Activated naive CD4-positive, alpha-beta T cell treated with anti-CD3 and anti-CD28 coated beads, Interleukin-2, amount 50 U/mL, for 16 hours (primary cell): Measurements from ENCODE around the gene TMEM185B.
"Not testable (repeated sequence)": the region's sequence is repeated elsewhere in the genome, so short reads cannot be mapped to it uniquely, and the experiment has no call there.

ENCODE experiments used
- DNase-seq: peaks from one replicate; pipeline ENCODE4 v3.0.0-alpha.2; 2020

The TMEM185B gene

GRCh38 chr2:120251078-120251477, 27.9 kb upstream of the TMEM185B start:
- no peak for DNase-seq

- no peak for DNase-seq
Observed at GRCh38 chr2:120250640-120251039, 27.4 kb upstream of the TMEM185B start.

GRCh38 chr2:120247851-120248250, 24.7 kb upstream of the TMEM185B start:
- DNase-seq, result no peak

GRCh38 chr2:120246546-120247300, 23.5 kb upstream of the TMEM185B start:
- DNase-seq, result no peak

- no peak for DNase-seq
Observed at GRCh38 chr2:120245520-120246332, 22.5 kb upstream of the TMEM185B start.

- DNase-seq, result no peak
Observed at GRCh38 chr2:120244656-120245519, 21.7 kb upstream of the TMEM185B start.

- DNase-seq, result no peak
Observed at GRCh38 chr2:120243875-120244553, 20.8 kb upstream of the TMEM185B start.

- DNase-seq, result no peak
Observed at GRCh38 chr2:120243211-120243610, 20.0 kb upstream of the TMEM185B start.

- DNase-seq, result no peak
Observed at GRCh38 chr2:120241684-120242083, 18.5 kb upstream of the TMEM185B start.

- DNase-seq, result no peak
Observed at GRCh38 chr2:120240901-120241429, 17.8 kb upstream of the TMEM185B start.

- DNase-seq, result no peak
Observed at GRCh38 chr2:120239488-120240287, 16.5 kb upstream of the TMEM185B start.

- DNase-seq, result no peak
Observed at GRCh38 chr2:120238728-120239487, 15.7 kb upstream of the TMEM185B start.

- no peak for DNase-seq
Observed at GRCh38 chr2:120237491-120237902, 14.3 kb upstream of the TMEM185B start.

- no peak for DNase-seq
Observed at GRCh38 chr2:120236791-120237190, 13.6 kb upstream of the TMEM185B start.

- DNase-seq, result no peak
Observed at GRCh38 chr2:120236316-120236715, 13.1 kb upstream of the TMEM185B start.

GRCh38 chr2:120235681-120236080, 12.5 kb upstream of the TMEM185B start:
- DNase-seq, result no peak

- not testable (repeated sequence) for DNase-seq
Observed at GRCh38 chr2:120235158-120235557, 12.0 kb upstream of the TMEM185B start.

GRCh38 chr2:120233292-120233691, 10.1 kb upstream of the TMEM185B start:
- no peak for DNase-seq

GRCh38 chr2:120231974-120232635, 8.9 kb upstream of the TMEM185B start:
- peak; percentile 70 for DNase-seq

- peak; percentile 57 for DNase-seq
Observed at GRCh38 chr2:120231564-120231973, 8.4 kb upstream of the TMEM185B start.
